GM12874 (cell line): ENCODE measurements around the gene PURA.

ENCODE experiments used
- CTCF ChIP-seq: IDR thresholded peaks from 2 replicates; pipeline ENCODE4 v1.5.1; 2011; ENCODE audit warnings: low read depth, mild to moderate bottlenecking, control low read depth, low read length, moderate library complexity; ENCODE audit not compliant: insufficient read depth

The PURA gene

DNA sequence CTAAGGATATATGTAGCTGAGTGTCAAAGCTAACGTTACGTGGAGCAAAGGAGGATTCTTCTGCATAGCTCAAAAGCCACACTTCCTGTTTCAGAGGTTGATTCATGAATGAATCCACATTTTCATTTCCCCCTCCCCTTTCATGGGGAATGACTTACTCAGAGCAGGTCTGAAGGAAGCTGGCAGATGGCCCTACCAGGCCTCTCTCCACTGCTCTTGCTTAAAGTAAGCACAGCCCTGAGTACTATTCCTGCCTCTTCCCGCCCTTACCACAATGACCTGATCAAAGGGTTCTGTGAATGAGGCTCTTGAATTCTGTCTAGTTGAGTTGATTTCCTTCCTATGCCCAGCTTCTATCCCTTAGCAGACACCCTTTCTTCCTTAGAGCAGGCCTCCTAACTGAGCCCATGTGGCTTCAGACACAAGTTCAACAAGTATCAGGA lies 18.1 kb downstream of the PURA start:
- TF ChIP-seq CTCF = no peak

GRCh38 chr5:140133514-140134167 lies 19.7 kb downstream of the PURA start:
- TF ChIP-seq CTCF = no peak

GRCh38 chr5:140134277-140134935 lies 20.5 kb downstream of the PURA start:
- no peak for TF ChIP-seq CTCF

- TF ChIP-seq CTCF = no peak
Observed at GRCh38 chr5:140135127-140135526, 21.2 kb downstream of the PURA start.

GRCh38 chr5:140136624-140137023 lies 22.7 kb downstream of the PURA start:
- TF ChIP-seq CTCF = no peak

DNA sequence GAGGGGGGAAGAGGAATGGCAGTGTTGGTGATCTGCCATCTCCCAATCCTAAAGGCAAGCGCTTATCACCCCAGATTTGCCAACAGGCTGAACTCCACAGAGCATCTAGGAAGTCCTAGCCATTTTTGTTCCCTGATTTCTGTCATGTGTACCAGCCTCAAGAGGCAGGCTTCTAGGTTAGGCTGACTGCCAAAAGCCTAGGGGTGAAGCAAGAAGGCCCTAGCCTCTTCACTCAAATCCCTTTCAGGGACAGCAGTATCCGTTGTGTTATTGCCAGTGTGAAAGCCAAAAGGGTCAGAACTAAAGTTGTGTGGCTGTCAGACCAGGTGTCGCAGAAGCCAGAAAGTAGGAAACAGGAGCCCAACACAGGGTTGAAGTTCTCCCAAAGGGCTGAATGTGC lies 26.5 kb downstream of the PURA start:
- no peak for TF ChIP-seq CTCF

GRCh38 chr5:140141241-140141640 lies 27.3 kb downstream of the PURA start:
- TF ChIP-seq CTCF = no peak
